Natural killer cell (primary cell): ENCODE data around the gene UBXN6. TPM values are rescaled to one million over a fixed set of nuclear protein-coding genes. Genes with fewer than 3 reads are reported as not detected.

Source experiments
- ATAC-seq, 3 donors: fragments of 150-1000 bp in 2 of 3; fragments of 200-7000 bp in 1 of 3; cut with Tn5 transposase; 1 replicate in 1 of 3; 2 replicates in 2 of 3; pipeline ENCODE4 v1.10.0; 2021; ENCODE audit warnings: mild to moderate bottlenecking in 2 of 3, moderate library complexity in 2 of 3
- DNase-seq, 2 donors: peaks; one replicate each; pipeline versions ENCODE4 v3.0.0 to v3.0.0-alpha.2; 2013 to 2021; ENCODE audit warnings: mixed read lengths in 1 of 2
- H3K27ac ChIP-seq: one replicate; pipeline ENCODE4 v1.5.1; 2013; ENCODE audit warnings: mild to moderate bottlenecking, low read length
- H3K27me3 ChIP-seq: one replicate; pipeline ENCODE4 v1.6.1; 2013; ENCODE audit warnings: low read length; ENCODE audit not compliant: control insufficient read depth, insufficient read depth
- H3K36me3 ChIP-seq: one replicate; pipeline ENCODE4 v1.6.1; 2013; ENCODE audit warnings: low read length; ENCODE audit not compliant: control insufficient read depth, insufficient read depth
- H3K4me1 ChIP-seq: one replicate; pipeline ENCODE4 v1.6.1; 2013; ENCODE audit warnings: low read length; ENCODE audit not compliant: control insufficient read depth, insufficient read depth
- H3K4me3 ChIP-seq: one replicate; pipeline ENCODE4 v1.5.1; 2013; ENCODE audit warnings: low read length
- H3K9me3 ChIP-seq: one replicate; pipeline ENCODE4 v1.6.1; 2013; ENCODE audit warnings: low read length; ENCODE audit not compliant: control insufficient read depth, insufficient read depth
- H3K27ac Mint-ChIP-seq, 2 donors: one replicate each; pipeline ENCODE4 v1.8.0; 2022; ENCODE audit warnings: mild to moderate bottlenecking in 2 of 2, mixed read lengths in 2 of 2, moderate library complexity in 1 of 2
- H3K27me3 Mint-ChIP-seq, 2 donors: one replicate each; pipeline ENCODE4 v1.8.0; 2022; ENCODE audit warnings: low read depth in 2 of 2, mixed read lengths in 2 of 2
- H3K36me3 Mint-ChIP-seq: one replicate; pipeline ENCODE4 v1.8.0; 2022; ENCODE audit warnings: mixed read lengths
- H3K4me1 Mint-ChIP-seq, 2 donors: one replicate each; pipeline ENCODE4 v1.8.0; 2022; ENCODE audit warnings: mixed read lengths in 2 of 2
- H3K4me3 Mint-ChIP-seq: one replicate; pipeline ENCODE4 v1.8.0; 2022; ENCODE audit warnings: mild to moderate bottlenecking, moderate library complexity, mixed read lengths
- H3K9me3 Mint-ChIP-seq, 2 donors: one replicate each; pipeline ENCODE4 v1.8.0; 2022; ENCODE audit warnings: mixed read lengths in 2 of 2
- WGBS: methylation state at CpG from one replicate; pipeline ENCODE4 v1.1.7; 2013; ENCODE audit warnings: missing lambda C conversion rate; ENCODE audit not compliant: insufficient coverage; 5-methylcytosine and 5-hydroxymethylcytosine counted together
- intact Hi-C: fragments of 100-400 bp; cut with micrococcal nuclease; formaldehyde crosslinking; loops from one replicate; pipeline ENCODE4 v1.14.2; 2022
- total RNA-seq, 4 donors: library from RNA; stranded (reverse); fragments of 120-200 nt in 1 of 4; gene quantifications; one replicate each; pipeline versions ENCODE4 v1.2.3 to v1.2.4, GENCODE V29; 2013 to 2022
- TF ChIP-seq, protein P1 (sequence below): fragments of 200-600 bp; IDR thresholded peaks from one replicate; pipeline ENCODE4 v1.8.0; 2022; ENCODE audit warnings: antibody characterized with exemption

Gene UBXN6
- total RNA-seq, 3 donors from 2014 or later (not counting 1 experiment from before 2014, with no cell fraction given) = 54.3 to 67.7 (median 63.3) TPM

DNA sequence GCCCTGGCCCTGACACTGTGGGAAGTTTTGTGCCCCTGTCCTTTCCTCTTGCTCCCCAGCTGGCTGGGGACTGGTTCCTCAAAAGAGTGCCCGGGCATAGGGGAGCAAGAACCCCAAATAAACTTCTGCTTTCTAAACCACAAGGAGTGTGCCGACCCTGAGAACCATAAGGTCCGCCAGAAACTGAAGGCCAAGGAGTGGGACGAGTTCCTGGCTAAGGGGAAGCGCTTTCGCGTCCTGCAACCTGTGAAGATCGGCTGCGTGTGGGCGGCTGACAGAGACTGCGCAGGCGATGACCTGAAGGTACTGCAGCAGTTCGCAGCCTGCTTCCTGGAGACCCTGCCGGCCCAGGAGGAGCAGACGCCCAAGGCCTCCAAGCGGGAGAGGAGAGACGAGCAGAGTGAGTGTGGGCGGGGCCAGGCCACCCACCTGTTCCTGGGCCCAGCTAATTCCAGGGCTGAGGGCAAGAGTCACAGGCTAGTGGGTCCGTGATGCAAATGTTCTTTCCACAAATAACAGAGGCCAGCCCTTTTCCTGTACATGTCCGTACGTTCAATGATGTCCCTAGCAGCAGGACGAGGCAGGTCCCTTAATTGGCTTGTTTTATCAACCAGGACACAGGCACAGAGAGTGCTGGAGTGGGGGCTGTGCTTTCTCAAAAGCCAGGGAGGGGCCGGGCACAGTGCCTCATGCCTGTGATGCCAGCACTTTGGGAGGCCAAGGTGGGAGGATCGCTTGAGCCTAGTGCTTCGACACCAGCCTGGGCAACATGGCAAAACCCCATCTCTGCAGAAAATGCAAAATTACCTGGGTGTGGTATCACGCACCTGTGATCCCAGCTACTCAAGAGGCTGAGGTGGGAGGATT lies 25.6 kb downstream of the UBXN6 start:
- H3K4me3 ChIP-seq = no peak overlapping the region
- no peak for DNase-seq

DNA sequence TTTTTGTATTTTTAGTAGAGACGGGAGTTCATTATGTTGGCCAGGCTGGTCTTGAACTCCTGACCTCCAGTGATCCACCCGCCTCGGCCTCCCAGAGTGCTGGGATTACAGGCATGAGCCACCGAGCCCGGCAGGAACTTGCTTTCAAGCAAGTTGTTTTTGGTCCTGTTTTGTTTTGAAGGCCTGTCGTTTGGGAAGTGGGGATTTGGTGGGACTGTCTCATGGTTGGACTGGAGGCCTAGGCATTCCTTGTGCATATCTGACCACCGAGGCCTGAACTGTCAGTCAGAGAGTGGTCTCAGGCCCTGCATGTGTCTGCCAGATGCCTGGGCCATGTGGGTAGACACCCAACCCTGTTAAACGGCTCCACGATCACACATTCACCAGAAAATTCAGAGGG lies 26.3 kb downstream of the UBXN6 start:
- H3K27ac Mint-ChIP-seq = peak overlapping the region in 1 of 2 donors; percentile 39
- H3K9me3 Mint-ChIP-seq = no peaks in the 10 kb centered on the region
- H3K36me3 Mint-ChIP-seq = peaks cover 6% of the 10 kb centered on the region
- H3K4me3 ChIP-seq = no peak overlapping the region
- H3K4me1 ChIP-seq = peaks cover 26% of the 10 kb centered on the region
- no peaks in the 10 kb centered on the region for H3K27me3 Mint-ChIP-seq
- H3K9me3 ChIP-seq = no peaks in the 10 kb centered on the region
- ATAC-seq (no peak), DNase-seq (no peak)
- peaks cover 14% of the 10 kb centered on the region for H3K36me3 ChIP-seq
- 85% methylated on average over 9 of the region's 9 CpGs for WGBS
- intact Hi-C loops = no loop called here
- H3K4me1 Mint-ChIP-seq = peaks cover 0 to 4% of the 10 kb centered on the region in 2 donors
- H3K4me3 Mint-ChIP-seq = no peak overlapping the region
- H3K27ac ChIP-seq = peak overlapping the region; percentile 57
- no peaks in the 10 kb centered on the region for H3K27me3 ChIP-seq
- TF ChIP-seq, protein P1, sequence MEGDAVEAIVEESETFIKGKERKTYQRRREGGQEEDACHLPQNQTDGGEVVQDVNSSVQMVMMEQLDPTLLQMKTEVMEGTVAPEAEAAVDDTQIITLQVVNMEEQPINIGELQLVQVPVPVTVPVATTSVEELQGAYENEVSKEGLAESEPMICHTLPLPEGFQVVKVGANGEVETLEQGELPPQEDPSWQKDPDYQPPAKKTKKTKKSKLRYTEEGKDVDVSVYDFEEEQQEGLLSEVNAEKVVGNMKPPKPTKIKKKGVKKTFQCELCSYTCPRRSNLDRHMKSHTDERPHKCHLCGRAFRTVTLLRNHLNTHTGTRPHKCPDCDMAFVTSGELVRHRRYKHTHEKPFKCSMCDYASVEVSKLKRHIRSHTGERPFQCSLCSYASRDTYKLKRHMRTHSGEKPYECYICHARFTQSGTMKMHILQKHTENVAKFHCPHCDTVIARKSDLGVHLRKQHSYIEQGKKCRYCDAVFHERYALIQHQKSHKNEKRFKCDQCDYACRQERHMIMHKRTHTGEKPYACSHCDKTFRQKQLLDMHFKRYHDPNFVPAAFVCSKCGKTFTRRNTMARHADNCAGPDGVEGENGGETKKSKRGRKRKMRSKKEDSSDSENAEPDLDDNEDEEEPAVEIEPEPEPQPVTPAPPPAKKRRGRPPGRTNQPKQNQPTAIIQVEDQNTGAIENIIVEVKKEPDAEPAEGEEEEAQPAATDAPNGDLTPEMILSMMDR = no peak

More for the DNA sequence above, 25.6 kb downstream of the UBXN6 start:
- Mint-ChIP-seq H3K27ac (peak overlapping the region in 1 of 2 donors; percentile 39), H3K9me3 (no peaks in the 10 kb centered on the region), H3K4me1 (peaks cover 0 to 4% of the 10 kb centered on the region in 2 donors), H3K4me3 (no peak overlapping the region), H3K27me3 (no peaks in the 10 kb centered on the region), H3K36me3 (peaks cover 6% of the 10 kb centered on the region)
- Histone ChIP-seq H3K27ac (peak overlapping the region; percentile 57), H3K27me3 (no peaks in the 10 kb centered on the region), H3K4me1 (peaks cover 26% of the 10 kb centered on the region), H3K9me3 (no peaks in the 10 kb centered on the region), H3K36me3 (peaks cover 16% of the 10 kb centered on the region)
- TF ChIP-seq, protein P1 = no peak
- intact Hi-C loops = no loop called here
- 55% methylated on average over 26 of the region's 26 CpGs for WGBS
- ATAC-seq = peak in 2 of 3 donors; percentile 15 to 51

DNA sequence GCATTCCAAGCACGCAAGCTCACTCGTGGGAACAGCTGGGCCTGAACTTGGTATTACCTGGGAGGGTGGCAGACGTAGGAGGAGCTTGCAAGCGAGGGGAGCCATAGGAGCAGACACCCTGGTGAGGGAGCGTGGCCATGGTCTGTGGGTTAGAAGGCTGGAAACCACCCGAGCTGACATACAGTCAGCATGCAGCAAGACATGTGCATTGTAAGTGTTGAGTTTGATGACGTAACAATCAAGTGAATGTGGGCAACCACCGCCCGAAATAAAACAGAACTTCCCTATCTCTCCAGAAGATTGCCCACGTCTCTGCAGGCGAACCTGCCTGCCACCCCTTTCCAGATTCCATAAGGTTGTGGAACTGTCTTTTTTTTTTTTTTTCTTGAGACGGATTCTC lies 26.8 kb downstream of the UBXN6 start:
- Mint-ChIP-seq H3K9me3 (no peaks in the 10 kb centered on the region), H3K4me1 (peaks cover 0 to 4% of the 10 kb centered on the region in 2 donors), H3K27ac (no peak overlapping the region), H3K27me3 (no peaks in the 10 kb centered on the region), H3K4me3 (no peak overlapping the region), H3K36me3 (peaks cover 6% of the 10 kb centered on the region)
- Histone ChIP-seq H3K27ac (peak overlapping the region; percentile 19), H3K4me3 (no peak overlapping the region), H3K4me1 (peaks cover 26% of the 10 kb centered on the region), H3K36me3 (peaks cover 14% of the 10 kb centered on the region), H3K27me3 (no peaks in the 10 kb centered on the region), H3K9me3 (no peaks in the 10 kb centered on the region)
- WGBS = 76% methylated on average over 12 of the region's 12 CpGs
- ATAC-seq (peak; percentile 58 to 82 (median 73)), DNase-seq (peak in 1 of 2 donors; percentile 26)
- intact Hi-C loops = no loop called here
- TF ChIP-seq, protein P1 = no peak
